ENCODE results near the gene RAI1. TPM values are rescaled to one million over a fixed set of nuclear protein-coding genes. Genes with fewer than 3 reads are reported as not detected.

Gene RAI1
- polyA plus RNA-seq, 2 of the 4 experiments (the other 2 are of a cell fraction) = 3.5 to 23.8 TPM

- TF ChIP-seq MAZ (IDR thresholded peaks at IDR 0.05; ENCODE audit: borderline replicate concordance, low read depth, low read length) (no peak), CTCF (IDR thresholded peaks at IDR 0.05) (no peak), CBX8 (IDR thresholded peaks at IDR 0.05) (no peak), EHMT2 (IDR thresholded peaks at IDR 0.05; ENCODE audit: low read depth) (no peak), POLR2A (IDR thresholded peaks at IDR 0.05; ENCODE audit: low read length) (no peak)
These were observed 58.3 kb downstream of the RAI1 start (continued) for GRCh38 chr17:17739388-17740066.

- Histone ChIP-seq H3K27ac (peak overlapping the region; percentile 87 to 97), H3K4me2 (peak overlapping the region; percentile 83), H3K4me1 (peaks cover 79% of the 10 kb centered on the region), H3K4me3 (no peak overlapping the region), H3K9me3 (no peaks in the 10 kb centered on the region)
- ChIA-PET POLR2A (no interaction called here), CTCF (interaction anchor here (0.8 to 3.4 kb wide), 9 partner anchors 12 to 61 kb away, joined by 3 to 22 read pairs (median 6); no protein-coding TSS in a partner anchor)
- TF ChIP-seq FOXS1 (CRISPR knock-in tag; IDR thresholded peaks at IDR 0.05) (no peak), USF2 (IDR thresholded peaks at IDR 0.05) (0 out of 2 replicates have a peak, but pooled peaks have one; percentile 5)
- DNase-seq (ENCODE audit: low read depth in 1 of 2, low spot score in 1 of 2) (no peak), FAIRE-seq (no peak), ATAC-seq (no peak)
- WGBS (ENCODE audit: missing lambda C conversion rate) = 89% methylated on average over 27 of the region's 27 CpGs
These were observed 59.5 kb downstream of the RAI1 start for GRCh38 chr17:17740615-17741348.

- WGBS (ENCODE audit: missing lambda C conversion rate) = 80% methylated on average over 18 of the region's 18 CpGs
- ChIA-PET POLR2A (no interaction called here), CTCF (interaction anchor here (0.8 to 3.4 kb wide), 4 partner anchors 12 to 107 kb away, joined by 3 to 11 read pairs (median 4); no protein-coding TSS in a partner anchor)
These were observed 60.2 kb downstream of the RAI1 start for GRCh38 chr17:17741349-17742023.

More at GRCh38 chr17:17741349-17742023, 60.2 kb downstream of the RAI1 start:
- Histone ChIP-seq H3K4me1 (peaks cover 72% of the 10 kb centered on the region), H3K27ac (peak overlapping the region; percentile 87 to 97; a peak in 5 of 6 replicates), H3K4me3 (no peak overlapping the region), H3K4me2 (peak overlapping the region; percentile 83; the same call in 1 of the 3 replicates), H3K9me3 (no peaks in the 10 kb centered on the region)
- ATAC-seq (no peak), FAIRE-seq (no peak), DNase-seq (ENCODE audit: low read depth in 1 of 2, low spot score in 1 of 2) (no peak)
- TF ChIP-seq RARB (CRISPR knock-in tag; IDR thresholded peaks at IDR 0.05) = no peak
- TF ChIP-seq HOXB5 (CRISPR knock-in tag; IDR thresholded peaks at IDR 0.05) = no peak
- no peak for TF ChIP-seq BHLHE40 (IDR thresholded peaks at IDR 0.05; ENCODE audit: low read depth, low read length)
- no peak for TF ChIP-seq RNF2 (IDR thresholded peaks at IDR 0.05; ENCODE audit: borderline replicate concordance, low read depth)
- no peak for TF ChIP-seq HMGXB4 (CRISPR knock-in tag; IDR thresholded peaks at IDR 0.05; ENCODE audit: borderline replicate concordance)
- TF ChIP-seq HEYL (CRISPR knock-in tag; IDR thresholded peaks at IDR 0.05) = no peak
- TF ChIP-seq POLR2AphosphoS2 (conservative IDR thresholded peaks at IDR 0.05; ENCODE audit: low read length) = no peak
- no peak for TF ChIP-seq RAD21 (conservative IDR thresholded peaks at IDR 0.05 in 1 of 2, IDR thresholded peaks at IDR 0.05 in 1 of 2)
- no peak for TF ChIP-seq PHF8 (IDR thresholded peaks at IDR 0.05; ENCODE audit: borderline replicate concordance, low read depth)

Measured in A549 (cell line).